Fibroblast of upper back skin (primary cell): Measurements from ENCODE around the gene MPHOSPH9.

Experiments
- DNase-seq: peaks from one replicate; pipeline ENCODE4 v3.0.0-alpha.2; 2013

The MPHOSPH9 gene

DNA sequence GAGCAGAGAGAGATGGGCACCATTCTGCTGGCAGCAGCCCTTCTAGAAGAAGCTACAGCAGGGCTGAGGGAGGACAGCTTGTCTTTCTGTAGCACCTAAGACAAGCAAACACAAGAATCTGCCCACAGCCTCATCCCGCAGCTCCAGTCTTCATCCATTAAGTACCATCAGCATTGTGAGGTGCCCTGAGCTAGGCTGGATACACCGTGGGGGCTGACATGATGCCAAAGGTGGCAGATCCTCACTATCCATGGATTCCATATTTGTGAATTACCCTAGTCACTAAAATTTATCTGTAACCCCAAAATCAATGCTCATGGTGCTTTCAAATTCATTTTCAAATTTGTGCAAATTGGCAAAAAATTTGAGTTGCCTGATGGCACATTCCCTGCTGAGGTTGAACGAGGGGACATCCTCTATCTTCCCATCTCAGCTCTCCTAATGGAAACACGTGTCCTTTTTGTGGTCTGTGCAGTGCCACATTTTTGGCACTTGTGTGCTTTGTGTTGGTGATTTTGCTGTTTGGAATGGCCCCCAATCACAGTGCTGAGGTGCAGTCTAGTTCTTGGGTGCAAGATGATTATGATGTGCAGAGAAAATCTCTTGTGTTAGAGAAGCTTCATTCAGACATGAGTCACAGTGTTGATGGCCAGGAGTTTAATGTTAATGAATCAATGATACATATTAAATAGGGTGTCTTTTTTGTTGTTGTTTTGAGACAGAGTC, 89.0 kb downstream of the MPHOSPH9 start:
- peak; percentile 37 for DNase-seq

DNA sequence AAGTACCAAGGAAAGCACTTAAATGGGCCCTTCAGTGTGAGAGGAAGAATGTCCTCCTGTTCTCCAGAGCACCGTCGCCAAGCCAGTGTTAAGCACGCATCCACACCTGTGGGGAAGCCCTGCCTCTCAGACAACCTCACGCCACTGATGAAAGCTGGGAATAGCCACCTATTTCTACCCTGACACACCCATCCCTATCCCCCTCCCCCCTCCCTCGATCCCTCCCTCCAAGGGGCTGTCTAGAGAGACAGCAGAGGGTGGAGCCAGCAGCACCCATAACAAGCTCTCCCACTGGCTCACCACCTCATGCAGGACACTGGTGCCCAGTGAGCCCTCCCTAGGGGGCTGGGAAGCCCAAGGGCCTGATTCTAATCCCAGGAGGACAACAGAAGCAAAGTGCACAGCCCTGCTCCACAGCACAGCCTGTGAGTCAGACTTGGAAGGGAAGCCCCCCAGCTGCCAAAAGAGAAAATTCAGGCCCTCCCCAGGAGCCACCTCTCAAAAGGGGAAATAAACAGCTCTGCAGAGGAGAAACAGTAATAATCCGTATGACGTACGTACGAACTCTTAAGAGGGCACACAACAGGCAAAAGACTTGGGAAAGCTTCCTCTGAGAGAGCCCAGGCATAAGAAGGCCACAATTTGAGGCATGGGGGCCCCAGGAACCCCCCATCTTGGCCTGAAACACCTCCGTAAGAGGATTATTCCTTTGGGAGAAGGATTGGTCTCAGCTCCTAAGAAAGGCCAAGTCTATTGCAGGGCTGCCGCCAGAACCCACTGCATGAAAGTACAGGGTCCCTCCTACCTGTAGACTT, 89.8 kb downstream of the MPHOSPH9 start:
- peak; percentile 29 for DNase-seq

DNA sequence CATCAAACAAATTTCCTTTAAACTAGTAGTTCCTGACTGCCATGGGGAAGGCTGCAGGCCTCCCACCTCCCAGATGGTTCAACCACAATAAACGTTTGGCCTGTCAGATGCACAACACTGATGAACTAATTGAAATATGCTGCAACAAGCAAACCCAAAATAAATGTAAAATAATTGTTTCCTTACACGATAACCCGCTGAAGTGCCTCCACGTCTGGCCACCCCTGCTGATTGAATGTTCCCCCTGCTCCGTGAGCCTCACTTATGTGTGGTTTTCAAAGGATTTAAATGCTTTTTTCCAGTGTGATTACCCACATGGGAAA, 90.5 kb downstream of the MPHOSPH9 start:
- DNase-seq = peak; percentile 82

DNA sequence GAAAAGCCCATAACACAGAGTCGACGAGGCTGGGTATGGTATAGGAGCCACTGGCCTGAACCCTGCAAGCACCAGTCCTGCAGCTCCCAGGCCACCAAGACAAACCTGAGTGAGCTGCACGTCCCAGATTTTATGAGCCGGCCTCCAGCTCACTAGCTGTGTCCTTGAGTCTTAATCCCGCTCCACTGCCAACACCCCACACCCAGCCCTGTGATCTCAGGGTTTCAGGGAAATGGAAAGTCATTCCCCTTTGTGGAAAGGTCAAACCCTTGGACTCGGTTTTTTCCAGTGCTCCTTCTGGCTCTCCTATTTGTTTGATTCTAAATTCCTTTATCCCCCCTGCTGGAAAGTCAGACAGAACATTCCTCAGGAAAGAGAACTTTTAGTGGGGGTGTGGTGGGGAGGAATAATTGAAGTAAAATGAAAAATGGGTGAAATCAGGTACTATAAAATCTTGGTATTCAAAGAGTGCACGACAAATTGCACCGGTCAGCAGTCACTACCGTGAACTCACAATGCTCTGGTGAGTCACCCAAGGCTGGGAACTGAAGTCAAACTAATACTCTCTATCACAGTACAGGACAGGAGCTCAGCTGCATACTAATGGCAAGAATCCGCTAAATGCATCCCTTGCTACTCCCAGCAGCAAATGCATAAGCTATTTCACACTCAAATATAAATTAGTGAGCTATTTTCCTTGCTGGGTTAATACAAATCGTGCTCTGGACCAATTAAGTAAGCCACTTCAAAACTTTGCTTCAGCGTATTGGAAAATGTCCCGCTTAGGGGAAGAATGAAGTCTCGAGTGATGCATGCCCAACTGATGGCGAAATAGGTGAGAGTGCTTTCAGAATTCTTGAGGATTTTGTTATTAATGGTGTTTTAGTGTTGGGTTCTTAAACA, 91.1 kb downstream of the MPHOSPH9 start:
- DNase-seq = peak; percentile 86

DNA sequence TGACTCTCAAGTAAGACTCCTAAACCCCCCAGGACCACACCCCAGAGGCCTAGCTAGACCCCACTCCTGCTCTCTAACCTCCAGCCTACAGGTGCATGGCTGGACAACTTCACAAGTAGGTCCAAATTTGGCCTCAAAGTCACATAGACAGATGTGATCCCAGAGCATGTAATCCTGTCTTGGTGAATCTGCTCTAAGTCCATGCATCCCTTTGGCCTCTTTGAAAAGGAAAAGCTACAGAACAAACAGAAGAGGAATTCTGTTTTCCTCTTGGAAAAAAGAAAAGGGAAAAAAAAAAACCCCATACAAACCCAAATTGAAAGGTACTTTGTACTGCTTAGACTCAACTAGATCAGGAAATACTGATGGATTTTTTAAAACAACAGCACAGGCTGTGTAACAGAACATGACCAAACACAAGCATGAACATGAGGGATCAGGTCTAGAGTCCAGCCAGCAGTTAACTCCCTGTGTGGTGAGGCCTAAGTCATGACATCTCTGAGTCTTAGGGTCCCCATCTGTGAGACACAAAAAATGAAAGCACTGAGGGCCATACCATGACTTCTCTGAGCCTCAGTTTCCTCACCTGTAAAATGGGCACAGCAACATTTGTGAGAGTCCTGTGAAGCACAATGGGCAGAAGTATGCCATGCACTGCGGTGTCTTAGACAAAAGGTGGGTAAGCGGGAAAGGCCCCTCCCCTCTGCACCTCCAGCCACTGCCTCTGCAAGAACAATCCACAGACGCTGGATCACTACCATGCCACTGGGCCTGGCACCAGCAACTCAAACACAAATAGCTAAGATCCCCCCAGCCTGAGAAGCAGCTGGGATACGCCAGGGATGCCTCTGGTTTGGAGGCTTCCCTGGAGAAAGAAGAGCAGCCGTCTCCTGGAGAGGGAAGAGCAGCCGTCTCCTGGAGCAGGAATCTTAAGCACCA, 92.0 kb downstream of the MPHOSPH9 start:
- no peak for DNase-seq

DNA sequence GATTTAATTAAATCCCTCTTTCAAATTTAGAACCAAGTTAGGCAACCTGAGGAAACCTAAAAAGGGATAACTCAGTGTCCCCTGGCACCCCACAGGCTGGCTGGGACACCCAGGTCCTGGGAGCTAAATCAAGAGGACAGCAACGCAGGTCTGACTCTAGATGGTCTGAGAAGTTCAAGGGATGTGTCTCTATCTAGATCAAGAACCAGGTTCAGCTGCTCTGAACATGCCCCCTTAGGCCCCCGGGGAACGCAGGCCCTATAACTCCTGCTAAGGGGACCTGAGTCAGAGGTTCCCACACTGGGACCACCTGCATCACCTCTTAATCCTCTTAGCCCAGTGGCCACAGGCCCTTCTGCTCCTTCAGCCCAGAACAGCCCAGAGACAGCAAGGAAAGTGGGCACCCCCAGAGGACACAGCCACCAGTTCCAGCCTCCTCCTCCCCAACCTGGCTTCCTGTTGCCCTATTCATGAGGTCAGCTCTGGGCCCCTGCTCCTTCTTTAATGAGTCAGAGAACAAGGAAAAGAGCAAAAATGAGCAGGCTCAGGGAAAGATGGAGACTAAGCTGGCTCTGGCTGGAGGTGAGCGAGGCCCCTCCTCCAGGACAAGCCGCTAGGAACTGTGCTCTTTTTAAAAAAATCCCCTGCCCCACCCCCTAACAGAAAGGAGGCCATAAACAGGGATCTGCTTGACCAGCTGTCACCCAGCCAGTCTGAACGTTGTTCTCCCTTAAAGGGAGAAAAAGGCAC, 92.8 kb downstream of the MPHOSPH9 start:
- DNase-seq = peak; percentile 57

DNA sequence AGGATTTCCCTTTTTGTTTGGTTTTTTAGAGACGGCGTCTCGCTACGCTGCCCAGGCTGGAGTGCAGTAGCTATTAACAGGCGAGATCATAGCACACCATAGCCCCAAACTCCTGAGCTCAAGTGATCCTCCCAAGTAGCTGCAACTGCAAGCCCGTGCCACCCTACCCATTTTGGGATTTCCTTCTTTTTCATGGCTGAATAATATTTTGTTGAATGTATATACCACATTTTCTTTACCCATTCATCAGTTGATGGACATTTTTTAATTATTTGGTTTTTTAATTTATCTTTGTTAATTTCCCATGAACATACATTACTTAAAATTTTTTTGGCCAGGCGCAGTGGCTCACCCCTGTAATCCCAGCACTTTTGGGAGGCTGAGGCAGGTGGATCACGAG, 97.3 kb downstream of the MPHOSPH9 start:
- no peak for DNase-seq

DNA sequence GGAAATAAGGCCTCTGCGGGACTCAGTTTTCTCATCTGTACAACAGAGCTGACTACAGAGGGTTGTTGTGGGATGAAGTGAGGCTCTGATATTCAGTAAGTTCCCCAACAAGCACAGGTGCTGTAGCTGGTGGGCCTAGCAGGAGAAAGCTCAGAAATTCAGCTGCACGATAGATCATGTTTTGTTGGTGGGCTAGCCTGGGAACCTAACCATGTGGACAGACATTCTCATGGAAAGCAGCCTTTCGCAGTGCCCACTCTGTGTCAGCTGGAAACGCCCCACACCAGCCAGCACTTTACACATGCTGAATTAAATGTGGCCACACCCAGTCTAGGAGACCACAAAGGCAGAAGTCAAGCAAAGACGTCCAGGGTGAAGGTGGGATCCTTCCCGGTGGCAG, 98.1 kb downstream of the MPHOSPH9 start:
- no peak for DNase-seq

DNA sequence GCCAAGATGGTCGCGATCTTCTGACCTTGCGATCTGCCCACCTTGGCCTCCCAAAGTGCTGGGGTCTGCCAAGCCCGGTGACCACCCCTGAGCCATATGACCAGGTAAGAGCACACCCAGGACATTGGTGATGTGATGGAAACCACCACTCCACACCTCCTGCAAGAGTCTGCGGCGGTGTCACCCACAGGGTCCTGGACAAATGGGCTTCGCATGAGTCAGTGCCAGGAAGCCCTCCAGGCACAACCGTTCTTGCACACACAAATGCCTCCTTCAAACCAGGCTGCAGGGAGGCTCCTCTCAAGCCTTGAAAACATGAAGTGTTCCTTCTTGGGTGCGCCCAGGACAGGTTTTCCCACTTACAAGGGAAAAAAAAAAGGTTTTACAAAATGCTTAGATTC, 98.7 kb downstream of the MPHOSPH9 start:
- DNase-seq = no peak

DNA sequence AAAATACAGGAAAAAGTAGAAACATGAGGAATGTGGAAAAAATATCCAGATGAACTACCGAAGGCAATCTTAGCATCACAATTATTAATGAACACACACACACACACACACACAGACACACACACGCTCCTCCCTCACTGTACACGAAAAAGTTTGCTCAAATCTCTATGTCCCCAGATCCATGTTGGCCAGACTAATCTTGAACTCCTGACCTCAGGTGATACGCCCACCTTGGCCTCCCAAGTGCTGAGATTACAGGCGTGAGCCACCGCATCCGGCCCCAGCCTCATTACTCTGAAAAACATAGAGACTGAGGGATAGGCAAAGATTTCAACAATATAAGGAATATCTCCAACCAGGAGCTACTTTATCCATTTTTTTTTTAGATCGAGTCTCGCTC, 99.2 kb downstream of the MPHOSPH9 start:
- DNase-seq = no peak

DNA sequence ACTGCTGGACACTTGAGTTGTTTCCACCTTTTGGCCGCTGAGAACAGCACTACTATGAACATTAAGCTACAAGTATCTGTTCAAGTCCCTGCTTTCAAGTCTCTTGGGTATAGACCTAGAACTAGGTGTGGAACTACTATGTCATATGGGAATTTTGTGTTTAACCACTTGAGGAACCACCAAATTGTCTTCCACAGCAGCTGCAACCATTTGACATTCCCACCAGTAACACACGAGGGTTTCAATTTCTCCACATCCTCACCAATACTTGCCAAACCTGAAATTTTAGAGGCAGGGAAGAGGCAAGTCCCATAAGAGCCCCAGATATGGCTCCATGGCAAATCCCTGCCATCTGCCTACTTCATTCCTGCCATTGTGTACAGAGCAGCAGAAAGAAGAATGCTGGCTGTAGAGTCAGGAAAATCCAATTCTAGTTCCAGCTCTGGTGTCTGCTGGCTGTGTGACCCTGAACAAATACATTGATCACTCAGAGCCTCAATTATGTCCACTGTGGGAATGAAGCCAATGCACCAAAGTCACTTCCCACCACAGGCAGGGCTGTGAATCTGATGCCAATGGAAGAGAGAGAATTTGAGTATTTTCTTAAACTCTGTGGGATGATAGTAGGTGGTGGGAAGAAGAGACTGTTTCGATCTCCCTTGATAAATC, 99.9 kb downstream of the MPHOSPH9 start:
- no peak for DNase-seq

DNA sequence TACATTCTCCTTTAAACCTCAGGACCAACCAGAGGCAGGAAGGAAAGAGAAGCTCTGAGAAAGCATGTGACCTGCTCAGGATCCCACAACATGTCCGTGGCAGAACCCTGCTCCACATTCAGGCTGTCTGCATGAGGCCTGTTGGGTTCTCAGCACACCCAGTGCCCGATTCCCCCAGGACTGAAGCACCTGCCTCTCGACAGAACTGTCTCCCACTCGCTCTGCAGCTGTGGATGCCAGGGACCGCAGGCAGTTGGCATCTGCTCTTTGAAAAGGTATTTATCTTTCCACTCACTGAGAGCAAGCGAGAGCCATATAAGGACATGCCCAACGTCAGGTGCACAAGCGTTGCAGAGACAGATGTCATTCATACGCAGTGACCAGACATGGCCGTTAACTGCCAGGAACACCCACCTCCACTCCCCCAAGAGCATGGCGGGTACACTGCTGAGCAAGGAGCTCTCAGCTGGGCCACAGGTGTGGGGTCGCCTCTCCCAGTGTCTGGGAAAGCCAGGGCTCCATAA, 101.0 kb downstream of the MPHOSPH9 start:
- no peak for DNase-seq

DNA sequence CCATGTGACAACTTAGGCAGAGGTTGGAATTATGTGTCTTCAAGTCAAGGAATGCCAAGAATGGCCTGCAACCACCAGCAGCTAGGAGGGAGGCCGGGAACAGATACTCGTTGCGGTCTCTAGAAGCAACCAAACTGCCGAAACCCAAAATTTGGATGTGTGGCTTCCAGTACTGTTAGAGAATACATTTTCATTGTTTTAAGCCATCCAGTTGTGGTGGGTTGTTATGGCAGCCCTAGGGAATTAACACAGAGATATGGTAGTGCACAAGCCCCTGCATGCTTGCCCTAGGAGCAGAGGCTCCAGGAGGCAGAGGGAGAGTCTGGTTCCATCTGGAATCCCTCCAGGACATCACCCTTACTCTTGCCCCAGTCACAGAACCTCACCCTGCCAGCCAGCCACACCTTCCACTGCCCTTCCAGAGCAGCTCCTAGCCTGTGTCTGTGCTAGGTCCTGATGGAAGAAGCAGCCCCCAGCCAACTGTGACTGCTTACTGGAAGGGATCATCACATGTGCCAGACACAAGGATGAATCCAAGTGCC, 101.6 kb downstream of the MPHOSPH9 start:
- DNase-seq = peak; percentile 71

DNA sequence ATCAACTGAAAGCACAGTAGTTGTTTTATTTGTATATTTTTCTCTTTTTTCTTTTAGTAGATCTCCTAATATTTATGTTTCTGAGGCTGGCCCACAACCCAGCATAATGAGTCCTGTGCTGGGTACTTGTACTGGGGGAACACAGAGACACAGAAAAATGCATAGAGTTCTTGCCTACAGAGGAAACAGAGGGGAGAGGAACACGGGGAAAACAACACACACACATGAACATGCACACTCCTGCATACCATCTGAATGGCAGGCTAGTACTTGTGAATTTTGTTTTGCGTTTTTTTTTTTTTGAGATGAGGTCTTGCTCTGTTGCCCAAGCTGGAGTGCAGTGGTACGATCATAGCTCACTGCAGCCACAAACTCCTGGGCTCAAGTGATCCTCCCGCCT, 103.3 kb downstream of the MPHOSPH9 start:
- DNase-seq = no peak

DNA sequence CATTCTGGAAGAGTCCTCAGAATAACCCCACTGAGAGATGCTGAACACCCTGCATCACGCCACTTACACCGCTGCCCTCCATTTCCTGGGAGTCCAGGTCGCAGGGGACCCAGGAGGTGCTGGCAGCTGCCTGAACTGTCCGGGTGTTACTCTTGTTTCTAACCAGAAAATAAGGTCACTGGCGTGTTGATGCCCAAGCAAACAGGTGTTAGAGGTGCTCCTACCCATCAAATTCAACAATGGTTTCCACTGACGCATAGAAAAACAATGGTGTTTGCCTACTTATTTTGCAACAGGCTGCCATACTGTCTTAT, 105.8 kb downstream of the MPHOSPH9 start:
- DNase-seq = no peak

DNA sequence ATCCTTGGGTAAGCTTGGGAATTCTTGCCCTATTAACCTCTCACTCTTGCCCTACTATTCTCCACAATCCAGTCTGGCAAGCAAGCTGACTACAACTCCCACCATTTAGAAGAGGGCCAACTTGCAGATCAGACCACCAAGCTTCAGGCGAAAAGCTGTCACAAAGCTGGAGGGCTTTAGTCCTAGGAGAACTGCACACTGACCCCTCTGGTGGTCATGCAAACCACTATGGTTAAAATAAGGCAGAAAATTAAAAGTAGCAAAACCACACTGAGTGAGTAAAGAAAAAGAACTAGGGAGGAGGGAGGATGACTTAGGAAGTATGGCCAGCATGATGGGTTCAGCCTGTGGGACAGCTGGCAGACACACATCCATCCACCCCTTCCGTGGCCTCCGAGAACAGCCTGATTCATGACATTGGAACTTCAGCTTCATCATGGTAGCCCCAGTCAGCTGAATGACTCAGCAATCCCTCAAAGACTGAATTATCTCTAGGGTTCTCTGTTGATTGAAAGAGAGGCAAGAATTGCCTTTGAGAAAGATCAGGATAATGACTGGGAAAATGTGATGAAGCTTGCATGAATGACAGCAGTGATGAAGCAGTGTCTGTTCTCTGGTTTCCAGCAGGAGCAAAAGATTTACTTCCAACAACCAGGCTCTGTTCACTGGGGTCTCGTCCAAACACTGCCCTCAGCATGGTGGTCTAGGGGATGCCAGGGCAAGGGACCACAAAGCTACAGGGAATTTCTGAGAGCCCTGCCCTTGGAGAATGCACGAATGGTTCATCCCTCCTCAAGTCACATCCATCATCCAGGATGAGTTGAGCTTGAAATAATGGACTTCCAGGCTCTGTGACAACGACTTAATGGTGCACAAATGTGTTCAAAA, 106.4 kb downstream of the MPHOSPH9 start:
- peak; percentile 100 for DNase-seq

DNA sequence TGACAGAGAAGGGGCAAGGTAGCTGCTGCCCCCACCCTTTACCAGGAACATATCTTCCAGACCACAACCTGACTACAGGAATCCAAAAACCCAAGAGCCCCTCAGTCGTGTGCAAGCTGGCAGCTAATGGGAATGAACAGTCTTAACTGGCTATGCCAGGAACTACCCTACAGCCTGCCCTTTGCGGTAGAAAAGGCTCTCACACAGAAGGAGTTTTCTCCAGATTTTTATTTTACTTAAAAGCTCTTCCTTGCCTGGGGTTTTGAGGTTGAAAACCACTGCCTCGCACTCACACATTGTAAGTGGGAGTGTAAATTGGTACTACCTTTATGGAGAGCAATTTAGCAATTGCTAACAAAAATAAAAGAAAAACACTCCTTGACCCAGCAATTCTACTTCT, 110.3 kb downstream of the MPHOSPH9 start:
- DNase-seq = no peak

DNA sequence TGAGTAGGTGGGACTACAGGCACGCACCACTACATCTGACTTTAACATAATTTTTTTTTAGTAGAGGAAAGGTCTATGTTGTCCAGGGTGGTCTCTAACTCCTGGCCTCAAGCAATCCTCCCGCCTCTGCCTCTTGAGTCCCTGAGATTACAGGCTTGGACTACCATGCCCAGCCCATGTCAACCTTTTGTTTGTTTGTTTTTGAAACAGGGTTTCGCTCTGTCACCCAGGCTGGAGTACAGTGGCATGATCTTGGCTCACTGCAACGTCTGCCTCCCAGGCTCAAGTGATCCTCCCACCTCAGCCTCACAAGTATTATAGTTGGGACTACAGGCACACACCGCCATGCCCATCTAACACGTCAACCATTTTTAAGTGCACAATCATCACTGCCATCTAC, 111.3 kb downstream of the MPHOSPH9 start:
- no peak for DNase-seq

DNA sequence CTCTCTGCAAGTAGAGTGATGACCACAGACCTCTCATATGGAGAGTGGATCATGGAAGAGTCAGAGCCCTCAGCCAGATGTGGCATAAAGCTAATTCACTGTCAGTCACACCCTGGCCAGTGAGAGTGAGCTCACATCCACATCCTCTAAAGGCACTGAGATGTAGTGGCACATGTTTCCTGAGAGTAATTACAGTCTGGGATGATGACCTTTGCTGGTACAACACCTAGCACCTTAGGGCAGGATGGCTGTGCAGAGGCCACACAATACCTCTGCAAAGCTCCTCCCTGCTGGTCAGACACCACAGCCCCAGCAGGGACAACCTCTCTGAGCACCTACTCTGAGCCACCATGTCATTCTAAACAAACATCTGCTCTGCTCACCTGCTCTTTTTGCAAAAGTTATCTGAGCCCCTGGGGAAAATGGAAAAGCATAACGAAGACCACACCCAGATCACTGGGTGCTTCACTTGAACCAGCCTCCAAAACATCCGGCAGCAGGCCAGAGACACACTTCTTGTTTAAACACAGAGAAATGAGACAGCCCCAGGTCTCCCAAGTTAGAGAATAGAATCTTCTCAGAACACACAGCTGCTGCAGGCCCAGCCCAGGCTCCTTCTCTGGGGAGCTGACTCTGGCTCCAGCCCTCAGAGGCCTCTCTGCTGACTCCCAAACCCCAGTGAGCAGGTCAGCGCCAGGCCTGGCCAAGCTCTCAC, 112.3 kb downstream of the MPHOSPH9 start:
- DNase-seq = no peak
